Retinal pigment epithelial cell (primary cell): ENCODE measurements around the gene CDK16.

Experiments used
- DNase-seq: peaks from one replicate; pipeline ENCODE4 v3.0.0-alpha.2; 2010; ENCODE audit warnings: low read depth
- H3K4me3 ChIP-seq: 2 replicates; pipeline ENCODE4 v1.5.1; 2011; ENCODE audit warnings: mild to moderate bottlenecking, low read length, control low read depth, moderate library complexity
- CTCF ChIP-seq: conservative IDR thresholded peaks from 2 replicates; pipeline ENCODE4 v1.5.1; 2011; ENCODE audit warnings: low read depth, low read length, control low read depth, inconsistent platforms

Gene CDK16

GRCh38 chrX:47224266-47224895 is 5.9 kb downstream of the CDK16 start:
- no peak overlapping the region for H3K4me3 ChIP-seq
- TF ChIP-seq CTCF, result no peak
- no peak for DNase-seq

GRCh38 chrX:47224896-47225290 is 6.4 kb downstream of the CDK16 start:
- no peak for DNase-seq
- no peak for TF ChIP-seq CTCF
- no peak overlapping the region for H3K4me3 ChIP-seq

- H3K4me3 ChIP-seq, result no peak overlapping the region
- no peak for TF ChIP-seq CTCF
- DNase-seq, result no peak
Measured at GRCh38 chrX:47226071-47226470, 7.6 kb downstream of the CDK16 start.

GRCh38 chrX:47226531-47227333 is 8.3 kb downstream of the CDK16 start:
- no peak for DNase-seq
- TF ChIP-seq CTCF, result no peak
- no peak overlapping the region for H3K4me3 ChIP-seq

GRCh38 chrX:47227334-47227583 is 8.8 kb downstream of the CDK16 start:
- no peak overlapping the region for H3K4me3 ChIP-seq
- DNase-seq, result no peak
- TF ChIP-seq CTCF, result no peak

- no peak overlapping the region for H3K4me3 ChIP-seq
- TF ChIP-seq CTCF, result no peak
- DNase-seq, result no peak
Measured at GRCh38 chrX:47228550-47229270, 10.2 kb downstream of the CDK16 start.
